Esophagus squamous epithelium (tissue), 4 donors: ENCODE results near the gene KLHDC3.

Experiments used
- POLR2A ChIP-seq, 4 donors: fragments of 450-650 bp; IDR thresholded peaks; one replicate each; pipeline ENCODE4 v1.6.1; 2017; ENCODE audit warnings: antibody characterized with exemption in 4 of 4, mild to moderate bottlenecking in 4 of 4, moderate library complexity in 3 of 4
- TF ChIP-seq, protein P1 (sequence below), 6 experiments: fragments of 450-650 bp in 4 of 6; fragments of 200-600 bp in 2 of 6; sonication (generic) in 2 of 6; IDR thresholded peaks; one replicate each; pipeline ENCODE4 v1.5.1; 2016 to 2019; ENCODE audit warnings: antibody characterized with exemption in 6 of 6, mild to moderate bottlenecking in 4 of 6, moderate library complexity in 4 of 6

GRCh38 chr6:43005844-43006243 lies 8.2 kb upstream of the KLHDC3 start:
- TF ChIP-seq, protein P1, sequence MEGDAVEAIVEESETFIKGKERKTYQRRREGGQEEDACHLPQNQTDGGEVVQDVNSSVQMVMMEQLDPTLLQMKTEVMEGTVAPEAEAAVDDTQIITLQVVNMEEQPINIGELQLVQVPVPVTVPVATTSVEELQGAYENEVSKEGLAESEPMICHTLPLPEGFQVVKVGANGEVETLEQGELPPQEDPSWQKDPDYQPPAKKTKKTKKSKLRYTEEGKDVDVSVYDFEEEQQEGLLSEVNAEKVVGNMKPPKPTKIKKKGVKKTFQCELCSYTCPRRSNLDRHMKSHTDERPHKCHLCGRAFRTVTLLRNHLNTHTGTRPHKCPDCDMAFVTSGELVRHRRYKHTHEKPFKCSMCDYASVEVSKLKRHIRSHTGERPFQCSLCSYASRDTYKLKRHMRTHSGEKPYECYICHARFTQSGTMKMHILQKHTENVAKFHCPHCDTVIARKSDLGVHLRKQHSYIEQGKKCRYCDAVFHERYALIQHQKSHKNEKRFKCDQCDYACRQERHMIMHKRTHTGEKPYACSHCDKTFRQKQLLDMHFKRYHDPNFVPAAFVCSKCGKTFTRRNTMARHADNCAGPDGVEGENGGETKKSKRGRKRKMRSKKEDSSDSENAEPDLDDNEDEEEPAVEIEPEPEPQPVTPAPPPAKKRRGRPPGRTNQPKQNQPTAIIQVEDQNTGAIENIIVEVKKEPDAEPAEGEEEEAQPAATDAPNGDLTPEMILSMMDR (IDR thresholded peaks at IDR 0.05): no peak
- TF ChIP-seq POLR2A (IDR thresholded peaks at IDR 0.05): no peak
